Measurements from ENCODE around the gene CHL1.

DNA sequence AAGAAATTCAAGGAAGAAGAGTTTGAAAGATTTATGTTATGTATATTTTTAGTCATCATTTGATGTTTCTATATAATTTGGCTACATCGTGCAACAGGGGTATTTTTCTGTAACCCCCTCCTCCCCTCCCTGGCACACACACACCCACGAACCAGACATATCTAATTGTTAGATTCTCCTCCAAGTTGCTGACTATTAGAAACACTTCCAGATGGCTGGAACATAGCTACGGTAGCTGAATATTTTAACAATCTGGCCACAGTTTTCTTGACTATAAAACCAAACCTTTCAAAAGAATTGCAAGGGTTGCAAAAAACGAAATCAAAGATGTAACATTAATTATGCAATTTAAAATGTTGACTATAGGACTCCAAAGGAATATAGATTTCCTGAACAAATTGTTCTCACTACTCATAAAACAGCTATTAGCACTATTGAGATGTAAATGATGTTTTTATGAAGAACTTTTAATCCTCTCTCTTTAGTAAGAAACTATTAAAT, 154.4 kb downstream of the CHL1 start:
- TF ChIP-seq, protein P1, sequence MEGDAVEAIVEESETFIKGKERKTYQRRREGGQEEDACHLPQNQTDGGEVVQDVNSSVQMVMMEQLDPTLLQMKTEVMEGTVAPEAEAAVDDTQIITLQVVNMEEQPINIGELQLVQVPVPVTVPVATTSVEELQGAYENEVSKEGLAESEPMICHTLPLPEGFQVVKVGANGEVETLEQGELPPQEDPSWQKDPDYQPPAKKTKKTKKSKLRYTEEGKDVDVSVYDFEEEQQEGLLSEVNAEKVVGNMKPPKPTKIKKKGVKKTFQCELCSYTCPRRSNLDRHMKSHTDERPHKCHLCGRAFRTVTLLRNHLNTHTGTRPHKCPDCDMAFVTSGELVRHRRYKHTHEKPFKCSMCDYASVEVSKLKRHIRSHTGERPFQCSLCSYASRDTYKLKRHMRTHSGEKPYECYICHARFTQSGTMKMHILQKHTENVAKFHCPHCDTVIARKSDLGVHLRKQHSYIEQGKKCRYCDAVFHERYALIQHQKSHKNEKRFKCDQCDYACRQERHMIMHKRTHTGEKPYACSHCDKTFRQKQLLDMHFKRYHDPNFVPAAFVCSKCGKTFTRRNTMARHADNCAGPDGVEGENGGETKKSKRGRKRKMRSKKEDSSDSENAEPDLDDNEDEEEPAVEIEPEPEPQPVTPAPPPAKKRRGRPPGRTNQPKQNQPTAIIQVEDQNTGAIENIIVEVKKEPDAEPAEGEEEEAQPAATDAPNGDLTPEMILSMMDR (IDR thresholded peaks at IDR 0.05; ENCODE audit: low read length), result no peak
- no peak for TF ChIP-seq EZH2 (IDR thresholded peaks at IDR 0.05; ENCODE audit: borderline replicate concordance, low read length)
